Islet of Langerhans (tissue), 1 donor: ENCODE measurements around the gene EIF2S1.
"Not testable (repeated sequence)": the region's sequence is repeated elsewhere in the genome, so short reads cannot be mapped to it uniquely, and the experiment has no call there.

Source experiments
- FAIRE-seq: peaks from one replicate; lab custom pipeline; 2011; peaks lifted over from hg19 to GRCh38; lab: Jason Lieb, UNC

The EIF2S1 gene

GRCh38 chr14:67359775-67360469, at the start of gene EIF2S1, which contains the start of gene ATP6V1D:
Gene EIF2S1, plus strand, starts transcription at chr14:67360328. Its CDS starts 4,440 bp downstream, at chr14:67364768.
Gene ATP6V1D, minus strand, starts transcription at chr14:67359804. Its CDS starts 106 bp downstream, at chr14:67359698.
- FAIRE-seq: peak; percentile 98

- FAIRE-seq: no peak
Measured at GRCh38 chr14:67311868-67312267, 48.3 kb upstream of the EIF2S1 start.

GRCh38 chr14:67313153-67313552, 47.0 kb upstream of the EIF2S1 start:
- no peak for FAIRE-seq

- FAIRE-seq: peak; percentile 13
Measured at GRCh38 chr14:67317822-67318221, 42.3 kb upstream of the EIF2S1 start.

GRCh38 chr14:67319142-67319541, 41.0 kb upstream of the EIF2S1 start:
- no peak for FAIRE-seq

- FAIRE-seq: not testable (repeated sequence)
Measured at GRCh38 chr14:67329666-67330065, 30.5 kb upstream of the EIF2S1 start.

GRCh38 chr14:67331368-67332125, 28.6 kb upstream of the EIF2S1 start:
- FAIRE-seq: no peak

- no peak for FAIRE-seq
Measured at GRCh38 chr14:67332468-67332867, 27.7 kb upstream of the EIF2S1 start.

- no peak for FAIRE-seq
Measured at GRCh38 chr14:67335781-67336180, 24.3 kb upstream of the EIF2S1 start.

- FAIRE-seq: not testable (repeated sequence)
Measured at GRCh38 chr14:67341231-67341630, 18.9 kb upstream of the EIF2S1 start.

GRCh38 chr14:67343601-67344230, 16.4 kb upstream of the EIF2S1 start:
- no peak for FAIRE-seq

- no peak for FAIRE-seq
Measured at GRCh38 chr14:67345583-67345982, 14.5 kb upstream of the EIF2S1 start.

GRCh38 chr14:67352055-67352454, 8.1 kb upstream of the EIF2S1 start:
- FAIRE-seq: no peak

GRCh38 chr14:67357186-67357968, 2.8 kb upstream of the EIF2S1 start:
- FAIRE-seq: no peak

- no peak for FAIRE-seq
Measured at GRCh38 chr14:67357969-67358354, 2.2 kb upstream of the EIF2S1 start.

GRCh38 chr14:67358924-67359774, 979 bp upstream of the EIF2S1 start:
- FAIRE-seq: no peak

GRCh38 chr14:67360470-67361206, 510 bp downstream of the EIF2S1 start:
- no peak for FAIRE-seq

- FAIRE-seq: no peak
Measured at GRCh38 chr14:67365476-67365875, 5.3 kb downstream of the EIF2S1 start.

GRCh38 chr14:67370830-67371229, 10.7 kb downstream of the EIF2S1 start:
- no peak for FAIRE-seq
